Kidney epithelial cell (primary cell): ENCODE data around the gene PGAP1. TPM values are rescaled to one million over a fixed set of nuclear protein-coding genes. Genes with fewer than 3 reads are reported as not detected.

ENCODE experiments used
- DNase-seq: peaks from one replicate; pipeline ENCODE4 v3.0.0-alpha.2; 2010; ENCODE audit warnings: low read depth
- H3K27me3 ChIP-seq: 2 replicates; pipeline ENCODE4 v1.6.0; 2011; ENCODE audit warnings: low read length; ENCODE audit not compliant: control insufficient read depth, insufficient read depth
- H3K36me3 ChIP-seq: 2 replicates; pipeline ENCODE4 v1.5.1; 2011; ENCODE audit warnings: low read length; ENCODE audit not compliant: control insufficient read depth, insufficient read depth
- H3K4me3 ChIP-seq: 2 replicates; pipeline ENCODE4 v1.5.1; 2011; ENCODE audit warnings: low read depth, mild to moderate bottlenecking, control low read depth, low read length
- CTCF ChIP-seq: IDR thresholded peaks from 2 replicates; pipeline ENCODE4 v1.5.1; 2011; ENCODE audit warnings: mild to moderate bottlenecking, moderate library complexity, low read length, control low read depth, inconsistent platforms; ENCODE audit not compliant: insufficient read depth, poor library complexity, severe bottlenecking
- total RNA-seq: library from RNA; depleted of rRNA; stranded (reverse); fragments of >200 nt; gene quantifications from 2 replicates; pipeline ENCODE4 v1.2.3, GENCODE V29; 2015

PGAP1 gene
- total RNA-seq, 1 donor from 2014 or later: 5.3 TPM

GRCh38 chr2:196944570-196944969 is 18.1 kb upstream of the PGAP1 start:
- no peaks in the 10 kb centered on the region for H3K27me3 ChIP-seq
- no peaks in the 10 kb centered on the region for H3K36me3 ChIP-seq
- TF ChIP-seq CTCF: no peak
- no peak overlapping the region for H3K4me3 ChIP-seq
- DNase-seq: no peak

- Histone ChIP-seq H3K4me3 (no peak overlapping the region), H3K36me3 (no peaks in the 10 kb centered on the region), H3K27me3 (no peaks in the 10 kb centered on the region)
- DNase-seq: no peak
- TF ChIP-seq CTCF: no peak
These were observed 15.0 kb upstream of the PGAP1 start for GRCh38 chr2:196941398-196942078.

- Histone ChIP-seq H3K27me3 (no peaks in the 10 kb centered on the region), H3K4me3 (no peak overlapping the region), H3K36me3 (no peaks in the 10 kb centered on the region)
- DNase-seq: no peak
- TF ChIP-seq CTCF: no peak
These were observed 12.9 kb upstream of the PGAP1 start for GRCh38 chr2:196939371-196939770.

GRCh38 chr2:196935432-196935831 is 8.9 kb upstream of the PGAP1 start:
- Histone ChIP-seq H3K4me3 (no peak overlapping the region), H3K36me3 (no peaks in the 10 kb centered on the region), H3K27me3 (no peaks in the 10 kb centered on the region)
- no peak for DNase-seq
- no peak for TF ChIP-seq CTCF

- Histone ChIP-seq H3K27me3 (no peaks in the 10 kb centered on the region), H3K4me3 (no peak overlapping the region), H3K36me3 (no peaks in the 10 kb centered on the region)
- DNase-seq: no peak
- no peak for TF ChIP-seq CTCF
These were observed 8.2 kb upstream of the PGAP1 start for GRCh38 chr2:196934672-196935071.

GRCh38 chr2:196931555-196931954 is 5.0 kb upstream of the PGAP1 start:
- no peak for TF ChIP-seq CTCF
- Histone ChIP-seq H3K27me3 (no peaks in the 10 kb centered on the region), H3K36me3 (no peaks in the 10 kb centered on the region), H3K4me3 (no peak overlapping the region)
- DNase-seq: no peak
